Esophagus (tissue), 2 donors: Measurements from ENCODE around the gene RGMB. TPM values are rescaled to one million over a fixed set of nuclear protein-coding genes. Genes with fewer than 3 reads are reported as not detected.
A peak's percentile ranks its signal among the peaks of the same experiment; 100 is the strongest.

Experiments
- H3K27ac ChIP-seq, 2 donors: one replicate each; pipeline ENCODE4 v1.5.1; 2013; ENCODE audit warnings: low read depth in 2 of 2, mild to moderate bottlenecking in 2 of 2, inconsistent platforms in 1 of 2, low read length in 1 of 2, moderate library complexity in 1 of 2
- H3K27me3 ChIP-seq, 2 donors: one replicate each; pipeline ENCODE4 v1.6.1; 2013; ENCODE audit warnings: low read length in 2 of 2, control low read depth in 1 of 2, mild to moderate bottlenecking in 1 of 2; ENCODE audit not compliant: insufficient read depth in 2 of 2, control insufficient read depth in 1 of 2
- H3K36me3 ChIP-seq, 2 donors: one replicate each; pipeline ENCODE4 v1.6.1; 2013; ENCODE audit warnings: low read length in 1 of 2; ENCODE audit not compliant: control insufficient read depth in 2 of 2, insufficient read depth in 2 of 2
- H3K4me1 ChIP-seq, 2 donors: one replicate each; pipeline ENCODE4 v1.6.1; 2013; ENCODE audit warnings: low read length in 1 of 2; ENCODE audit not compliant: control insufficient read depth in 2 of 2, insufficient read depth in 2 of 2
- H3K4me3 ChIP-seq, 2 donors: one replicate each; pipeline ENCODE4 v1.5.1; 2013; ENCODE audit warnings: low read length in 2 of 2, mild to moderate bottlenecking in 2 of 2, low read depth in 1 of 2, moderate library complexity in 1 of 2
- H3K9me3 ChIP-seq, 2 donors: one replicate each; pipeline ENCODE4 v1.6.1; 2013; ENCODE audit warnings: mild to moderate bottlenecking in 2 of 2, low read depth in 1 of 2, low read length in 1 of 2, moderate library complexity in 1 of 2; ENCODE audit not compliant: control insufficient read depth in 2 of 2, insufficient read depth in 1 of 2
- WGBS, 2 donors: extraction: QIAGEN DNeasy Blood & Tissue Kit; methylation state at CpG; one replicate each; pipeline ENCODE4 v1.1.7; 2013; 5-methylcytosine and 5-hydroxymethylcytosine counted together
- polyA plus RNA-seq, 2 donors: library from polyadenylated mRNA; stranded (reverse); fragments of 200-250 nt; gene quantifications; one replicate each; pipeline ENCODE4 v1.2.3, GENCODE V29; 2013
- donor health status: healthy with polysubstance abuse.
- donor health status: Bipolar disorder and iron deficiency.

Gene RGMB
- polyA plus RNA-seq, 2 donors: 2.6 to 7.9 TPM

DNA sequence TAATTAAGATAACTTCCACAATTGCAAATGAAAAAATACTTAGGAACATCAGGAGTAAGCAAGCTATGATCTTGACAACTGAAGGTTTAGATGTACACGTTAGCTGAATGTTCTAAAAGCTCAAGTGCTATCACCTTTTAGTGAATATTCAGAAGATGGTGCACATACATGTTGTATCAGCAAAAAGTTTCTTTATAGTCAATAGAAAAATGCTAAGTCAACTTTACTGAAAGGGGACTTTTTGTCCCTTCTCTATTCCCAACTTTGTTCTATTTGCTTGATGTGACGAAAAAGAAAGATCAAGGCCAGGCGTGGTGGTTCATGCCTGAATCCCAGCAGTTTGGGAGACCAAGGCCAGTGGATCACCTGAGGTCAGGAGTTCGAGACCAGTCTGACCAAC, 7.6 kb upstream of the RGMB start:
- peaks cover 0 to 3% of the 10 kb centered on the region in 2 donors for H3K9me3 ChIP-seq
- WGBS, 2 donors: 90 to 93% methylated on average over 4 of the region's 4 CpGs
- no peaks in the 10 kb centered on the region for H3K36me3 ChIP-seq
- H3K27ac ChIP-seq: no peak overlapping the region
- no peak overlapping the region for H3K4me3 ChIP-seq
- H3K4me1 ChIP-seq: peaks cover 0 to 5% of the 10 kb centered on the region in 2 donors
- H3K27me3 ChIP-seq: peaks cover 0 to 3% of the 10 kb centered on the region in 2 donors

DNA sequence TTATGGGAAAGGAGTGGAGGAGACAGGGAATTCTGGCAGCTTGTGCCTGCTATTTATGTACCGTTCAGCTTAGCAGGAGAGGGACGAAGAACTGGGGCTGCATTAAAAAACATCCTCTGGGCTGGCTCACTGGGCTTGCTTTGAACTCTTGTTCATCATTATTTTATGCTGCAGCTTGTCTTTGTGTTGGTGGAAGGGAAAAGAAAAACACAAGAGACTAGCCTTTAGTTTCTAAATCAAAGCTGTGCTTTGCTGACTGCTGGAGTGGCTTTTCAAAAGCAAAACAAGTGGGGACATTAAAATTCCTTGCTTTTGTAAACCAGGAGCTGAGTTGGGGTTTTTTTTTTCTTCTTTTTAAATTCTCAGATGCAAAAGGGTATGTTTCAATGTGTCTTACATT, 5.9 kb upstream of the RGMB start:
- Histone ChIP-seq H3K36me3 (no peaks in the 10 kb centered on the region), H3K9me3 (peaks cover 0 to 3% of the 10 kb centered on the region in 2 donors), H3K4me3 (no peak overlapping the region), H3K27me3 (peaks cover 0 to 3% of the 10 kb centered on the region in 2 donors), H3K4me1 (peaks cover 0 to 5% of the 10 kb centered on the region in 2 donors), H3K27ac (no peak overlapping the region)
- 58 to 63% methylated on average over 2 of the region's 2 CpGs for WGBS, 2 donors

DNA sequence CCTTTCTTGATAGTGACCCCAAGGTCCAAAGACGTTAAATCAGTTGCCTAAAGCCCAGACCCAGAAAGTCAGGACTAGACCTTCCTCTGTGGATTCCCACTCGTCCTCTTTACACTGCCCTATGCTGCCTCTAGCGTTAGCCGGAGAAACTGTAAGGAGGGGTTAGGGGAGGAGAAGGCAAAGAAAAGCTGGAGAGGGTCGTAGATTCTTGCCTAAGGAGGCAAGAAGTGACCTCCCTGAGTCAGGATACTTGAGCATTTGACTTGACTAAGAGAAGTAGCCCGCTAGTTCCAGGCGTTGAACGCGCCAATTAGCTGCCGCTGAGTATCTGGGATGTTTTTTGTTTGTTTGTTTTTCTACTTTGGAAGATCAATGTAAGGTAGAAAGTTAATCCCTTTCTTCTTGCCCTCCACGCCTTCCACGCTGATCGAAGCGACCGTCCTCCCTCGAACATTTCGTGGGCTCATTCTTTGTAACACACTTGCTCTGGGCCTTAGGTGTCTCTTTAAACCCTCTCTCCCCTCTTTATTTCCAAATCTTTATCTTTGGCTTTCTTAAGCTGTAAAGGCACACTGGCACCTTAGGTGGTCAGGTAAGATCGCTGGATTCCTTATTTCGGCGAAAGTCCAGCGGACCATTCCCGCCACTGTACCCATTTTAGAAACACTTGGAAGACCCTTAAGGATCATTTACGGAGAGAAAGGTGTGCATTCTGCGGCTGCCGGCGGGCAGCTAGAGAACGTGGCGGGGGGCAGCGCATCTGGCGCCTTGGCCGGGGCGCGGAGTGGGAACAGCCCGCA, 5.1 kb upstream of the RGMB start:
- H3K27me3 ChIP-seq: peaks cover 0 to 3% of the 10 kb centered on the region in 2 donors
- WGBS, 2 donors: 0 to 1% methylated on average over 34 of the region's 34 CpGs
- H3K4me1 ChIP-seq: peaks cover 0 to 5% of the 10 kb centered on the region in 2 donors
- H3K9me3 ChIP-seq: peaks cover 0 to 3% of the 10 kb centered on the region in 2 donors
- H3K36me3 ChIP-seq: no peaks in the 10 kb centered on the region
- peak overlapping the region; percentile 54 to 85 for H3K27ac ChIP-seq
- H3K4me3 ChIP-seq: peak overlapping the region; percentile 62 to 74

DNA sequence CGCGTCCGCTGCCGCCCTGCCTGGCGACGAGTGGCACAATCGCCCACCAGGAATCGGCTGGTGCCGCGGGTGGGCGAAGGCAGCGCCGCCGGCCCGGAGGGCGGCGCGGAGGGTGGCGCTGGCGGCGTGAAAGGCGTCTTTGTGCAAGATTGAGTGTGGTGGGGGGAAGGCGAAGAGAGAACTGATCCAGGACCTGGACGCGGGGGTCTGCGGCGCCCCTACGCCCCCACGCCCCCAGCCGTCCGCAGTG, 4.6 kb upstream of the RGMB start:
- Histone ChIP-seq H3K9me3 (peaks cover 0 to 3% of the 10 kb centered on the region in 2 donors), H3K4me1 (peaks cover 0 to 5% of the 10 kb centered on the region in 2 donors), H3K27me3 (peaks cover 0 to 3% of the 10 kb centered on the region in 2 donors), H3K27ac (peak overlapping the region; percentile 54 to 85), H3K36me3 (no peaks in the 10 kb centered on the region), H3K4me3 (peak overlapping the region; percentile 62 to 74)
- WGBS, 2 donors: 0 to 1% methylated on average over 27 to 31 of the region's 31 CpGs

DNA sequence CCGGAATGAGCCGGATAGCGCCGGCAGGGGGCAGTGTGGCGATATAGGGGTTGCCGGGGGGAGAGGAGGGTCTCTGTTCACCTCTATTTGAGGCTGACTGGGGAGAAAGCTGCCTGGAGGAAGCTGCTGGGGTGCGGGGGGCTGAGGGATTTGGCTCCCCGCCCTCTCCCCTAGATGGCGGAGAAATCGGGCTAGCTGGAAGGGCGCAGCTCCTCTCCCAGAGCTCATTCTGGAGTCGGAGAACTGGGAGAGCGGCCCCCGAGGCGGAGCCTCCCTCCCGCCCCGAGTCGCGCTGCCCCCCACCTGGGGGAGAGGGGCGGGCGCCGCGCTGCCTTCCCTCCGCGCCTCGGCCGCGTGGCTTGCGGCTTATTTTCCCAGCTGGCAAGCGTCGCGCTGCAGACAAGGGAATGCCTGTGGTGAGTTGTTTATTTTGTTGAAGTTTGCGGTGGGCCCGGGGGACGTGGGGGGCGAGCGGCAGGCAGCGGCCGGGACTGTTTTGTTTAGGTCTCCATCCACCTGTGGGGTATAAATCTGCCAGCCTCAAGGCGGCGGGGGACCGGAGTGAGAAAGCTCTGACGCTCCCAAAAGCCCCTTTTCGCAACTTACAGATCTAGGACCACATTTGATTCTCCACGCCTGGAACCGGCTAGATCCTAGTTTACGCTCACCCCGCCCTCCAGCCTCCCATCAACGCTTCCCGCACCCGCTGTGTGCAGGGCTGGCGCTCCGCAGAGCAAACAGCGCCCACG, 4.1 kb upstream of the RGMB start:
- Histone ChIP-seq H3K9me3 (peaks cover 0 to 3% of the 10 kb centered on the region in 2 donors), H3K4me3 (peak overlapping the region; percentile 62 to 74), H3K4me1 (peaks cover 0 to 5% of the 10 kb centered on the region in 2 donors), H3K27me3 (peaks cover 0 to 2% of the 10 kb centered on the region in 2 donors), H3K27ac (peak overlapping the region; percentile 54 to 85), H3K36me3 (no peaks in the 10 kb centered on the region)
- WGBS, 2 donors: 0 to 1% methylated on average over 48 to 55 of the region's 55 CpGs

DNA sequence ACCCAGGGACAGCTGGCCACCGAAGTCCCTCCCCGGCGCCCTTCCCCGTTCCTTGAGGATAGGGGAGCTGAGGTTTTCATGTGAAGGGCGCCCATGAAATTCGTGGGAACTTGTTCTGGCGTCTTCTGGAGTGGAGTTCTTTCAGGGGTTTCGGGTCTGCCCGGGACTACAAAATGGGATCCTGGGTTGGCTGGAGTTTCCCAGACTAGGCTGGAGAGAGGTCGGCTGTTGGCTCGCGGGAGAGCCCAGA, 3.6 kb upstream of the RGMB start:
- H3K4me3 ChIP-seq: peak overlapping the region; percentile 62 to 74
- H3K4me1 ChIP-seq: peaks cover 0 to 5% of the 10 kb centered on the region in 2 donors
- H3K27me3 ChIP-seq: no peaks in the 10 kb centered on the region
- 1% methylated on average over 12 of the region's 12 CpGs for WGBS, 2 donors
- H3K27ac ChIP-seq: peak overlapping the region; percentile 54 to 85
- no peaks in the 10 kb centered on the region for H3K36me3 ChIP-seq
- peaks cover 0 to 3% of the 10 kb centered on the region in 2 donors for H3K9me3 ChIP-seq

DNA sequence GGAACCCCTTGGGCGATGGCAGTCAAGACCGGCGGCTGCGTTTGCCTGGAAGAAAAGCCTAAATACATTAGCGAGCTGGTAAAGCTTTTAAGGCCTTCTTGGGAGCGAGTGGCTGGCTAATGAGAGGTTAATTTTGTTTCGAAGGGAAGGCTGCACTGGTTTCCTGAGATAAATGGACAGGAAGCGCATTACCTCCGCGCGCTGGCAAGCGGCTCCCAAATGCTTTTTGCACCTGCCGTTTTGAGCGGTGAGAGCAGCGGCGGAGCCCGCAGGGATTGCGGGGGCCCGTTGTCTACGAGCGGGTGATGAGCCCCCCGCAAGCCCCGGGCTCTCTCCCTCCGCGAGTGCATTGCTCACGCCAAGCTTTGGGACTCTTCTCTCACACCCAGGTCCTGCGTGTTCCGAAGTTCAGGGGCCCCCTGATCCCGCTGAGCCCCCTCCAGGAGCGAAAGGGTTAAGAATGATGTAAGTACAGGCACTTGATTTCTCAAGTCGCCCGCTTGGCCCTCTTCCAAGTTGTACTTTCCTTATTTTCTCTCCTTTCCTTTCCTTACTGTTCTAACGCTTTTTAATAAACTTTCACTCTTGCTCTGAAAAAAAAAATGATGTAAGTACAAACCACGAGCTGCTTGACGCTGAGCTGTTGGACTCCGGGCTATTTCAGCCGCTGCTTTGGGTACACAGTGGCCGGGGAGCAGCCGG, 3.1 kb upstream of the RGMB start:
- H3K4me1 ChIP-seq: peaks cover 0 to 5% of the 10 kb centered on the region in 2 donors
- H3K9me3 ChIP-seq: peaks cover 0 to 3% of the 10 kb centered on the region in 2 donors
- no peaks in the 10 kb centered on the region for H3K36me3 ChIP-seq
- WGBS, 2 donors: 0 to 1% methylated on average over 38 to 39 of the region's 39 CpGs
- H3K27me3 ChIP-seq: no peaks in the 10 kb centered on the region
- H3K27ac ChIP-seq: peak overlapping the region; percentile 54 to 85
- peak overlapping the region; percentile 62 to 74 for H3K4me3 ChIP-seq

DNA sequence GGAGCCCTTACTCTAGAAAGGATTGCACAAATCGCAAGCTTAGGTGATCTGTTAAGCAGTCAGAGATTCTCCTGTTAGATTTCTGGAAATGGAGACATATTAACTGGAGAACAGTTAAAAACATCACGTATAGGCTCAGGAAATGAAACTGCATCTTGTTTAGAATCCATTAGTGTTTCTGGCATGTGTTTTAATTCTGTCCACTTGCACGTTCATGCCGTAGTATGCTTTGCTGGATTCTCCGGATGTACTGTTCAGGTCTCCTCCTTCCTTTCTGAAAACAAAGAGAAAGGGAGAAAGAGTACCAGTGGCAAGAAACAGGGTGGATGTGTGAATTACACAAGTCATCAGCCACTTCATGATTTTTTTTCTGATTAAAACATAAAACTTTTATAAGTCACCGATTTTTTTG, 2.5 kb upstream of the RGMB start:
- Histone ChIP-seq H3K27ac (peak overlapping the region; percentile 54 to 78), H3K4me3 (peak overlapping the region; percentile 62 to 74), H3K36me3 (no peaks in the 10 kb centered on the region), H3K27me3 (no peaks in the 10 kb centered on the region), H3K9me3 (peaks cover 0 to 3% of the 10 kb centered on the region in 2 donors), H3K4me1 (peaks cover 0 to 5% of the 10 kb centered on the region in 2 donors)
- 0 to 1% methylated on average over 6 of the region's 6 CpGs for WGBS, 2 donors

DNA sequence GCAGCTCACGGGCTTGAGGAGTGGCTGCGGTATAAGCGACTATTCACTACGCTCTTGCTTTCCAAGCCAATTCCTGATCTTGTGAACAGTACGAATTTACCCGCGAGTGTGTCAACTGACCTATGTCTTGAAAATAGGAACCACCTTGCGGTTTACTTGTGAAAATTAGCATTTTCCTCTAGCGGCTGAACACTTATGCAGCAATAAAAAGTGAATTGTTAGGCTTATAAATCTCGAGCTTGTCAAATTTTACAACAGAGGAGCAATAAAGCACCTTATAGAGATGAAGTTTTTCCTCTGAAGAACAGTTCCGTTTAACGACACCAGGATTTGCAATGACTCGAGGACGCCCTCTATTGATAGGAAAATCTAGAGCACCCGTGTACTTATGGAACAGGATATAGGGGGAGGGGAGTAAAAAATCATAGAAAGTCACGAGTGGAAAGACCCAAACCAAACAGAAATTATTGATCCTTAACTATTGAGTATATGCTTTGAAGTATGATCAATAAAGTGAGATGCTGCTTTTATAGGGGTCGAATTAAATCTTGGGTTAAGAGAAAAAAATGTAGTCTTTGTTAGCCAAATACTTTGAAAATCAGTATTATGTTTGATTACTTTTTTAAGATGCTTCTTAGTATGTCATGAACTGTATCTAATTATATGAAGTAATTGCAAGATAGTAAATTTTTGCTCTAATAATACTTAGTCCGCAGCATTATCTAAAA, 1.9 kb upstream of the RGMB start:
- Histone ChIP-seq H3K4me1 (peaks cover 0 to 5% of the 10 kb centered on the region in 2 donors), H3K27me3 (no peaks in the 10 kb centered on the region), H3K9me3 (peaks cover 0 to 3% of the 10 kb centered on the region in 2 donors), H3K36me3 (no peaks in the 10 kb centered on the region), H3K4me3 (peak overlapping the region in 1 of 2 donors; percentile 74), H3K27ac (peak overlapping the region; percentile 10 to 67)
- WGBS, 2 donors: 4% methylated on average over 18 of the region's 18 CpGs
